CD4-positive, CD25-positive, alpha-beta regulatory T cell (primary cell): ENCODE measurements around the gene ISG15. TPM values are rescaled to one million over a fixed set of nuclear protein-coding genes. Genes with fewer than 3 reads are reported as not detected.

Experiments used
- ATAC-seq, 2 donors: fragments of 150-1000 bp; cut with Tn5 transposase; one replicate each; pipeline ENCODE4 v1.10.0; 2021; ENCODE audit warnings: low read depth in 2 of 2, moderate number of reproducible peaks in 2 of 2, moderate library complexity in 1 of 2
- DNase-seq, 3 donors: peaks; one replicate each; pipeline versions ENCODE4 v3.0.0 to v3.0.0-alpha.2; 2012 to 2022; ENCODE audit warnings: mixed read lengths in 1 of 3
- H3K27ac ChIP-seq: one replicate; pipeline ENCODE4 v1.7.0; 2013; ENCODE audit warnings: mild to moderate bottlenecking, low read length; ENCODE audit not compliant: insufficient read depth, poor library complexity, severe bottlenecking
- H3K27me3 ChIP-seq: one replicate; pipeline ENCODE4 v1.7.0; 2013; ENCODE audit warnings: low read length; ENCODE audit not compliant: control insufficient read depth, insufficient read depth
- H3K36me3 ChIP-seq: one replicate; pipeline ENCODE4 v1.7.0; 2013; ENCODE audit warnings: mild to moderate bottlenecking, low read length, moderate library complexity; ENCODE audit not compliant: control insufficient read depth, insufficient read depth
- H3K4me1 ChIP-seq: 2 replicates; pipeline ENCODE4 v1.7.0; 2013; ENCODE audit warnings: mild to moderate bottlenecking, low read length; ENCODE audit not compliant: insufficient read depth, control insufficient read depth, poor library complexity, severe bottlenecking
- H3K4me3 ChIP-seq: one replicate; pipeline ENCODE4 v1.7.0; 2013; ENCODE audit warnings: low read depth, mild to moderate bottlenecking, low read length, moderate library complexity
- H3K9me3 ChIP-seq, 2 experiments: 1 replicate in 1 of 2; 2 replicates in 1 of 2; pipeline ENCODE4 v1.7.0; 2013; ENCODE audit warnings: low read length in 2 of 2, mild to moderate bottlenecking in 1 of 2, moderate library complexity in 1 of 2; ENCODE audit not compliant: control insufficient read depth in 2 of 2
- H3K27ac Mint-ChIP-seq, 3 donors: one replicate each; pipeline ENCODE4 v1.8.0; 2020 to 2022; ENCODE audit warnings: mild to moderate bottlenecking in 3 of 3, mixed read lengths in 3 of 3, moderate library complexity in 2 of 3
- H3K27me3 Mint-ChIP-seq: one replicate; pipeline ENCODE4 v1.8.0; 2022; ENCODE audit warnings: mild to moderate bottlenecking, mixed read lengths
- H3K36me3 Mint-ChIP-seq: one replicate; pipeline ENCODE4 v1.8.0; 2020; ENCODE audit warnings: mixed read lengths
- H3K4me1 Mint-ChIP-seq, 4 donors: one replicate each; pipeline ENCODE4 v1.8.0; 2020 to 2022; ENCODE audit warnings: mixed read lengths in 4 of 4, mild to moderate bottlenecking in 1 of 4
- H3K4me3 Mint-ChIP-seq, 4 donors: one replicate each; pipeline ENCODE4 v1.8.0; 2020 to 2022; ENCODE audit warnings: mild to moderate bottlenecking in 4 of 4, mixed read lengths in 4 of 4, moderate library complexity in 3 of 4
- H3K9me3 Mint-ChIP-seq, 7 donors: one replicate each; pipeline ENCODE4 v1.8.0; 2020 to 2022; ENCODE audit warnings: mixed read lengths in 7 of 7, mild to moderate bottlenecking in 3 of 7, moderate library complexity in 2 of 7
- polyA plus RNA-seq, 4 donors: library from polyadenylated mRNA; unstranded; fragments of 300-500 nt; fragmentation: Illumina TruSeq; gene quantifications; one replicate each; pipeline ENCODE4 v1.2.3, GENCODE V29; 2021
- total RNA-seq: library from RNA; stranded (reverse); gene quantifications from one replicate; pipeline ENCODE4 v1.2.3, GENCODE V29; 2022

Gene ISG15
- total and polyA plus RNA-seq, 5 donors from 2014 or later = 76.7 to 489 (median 252) TPM

DNA sequence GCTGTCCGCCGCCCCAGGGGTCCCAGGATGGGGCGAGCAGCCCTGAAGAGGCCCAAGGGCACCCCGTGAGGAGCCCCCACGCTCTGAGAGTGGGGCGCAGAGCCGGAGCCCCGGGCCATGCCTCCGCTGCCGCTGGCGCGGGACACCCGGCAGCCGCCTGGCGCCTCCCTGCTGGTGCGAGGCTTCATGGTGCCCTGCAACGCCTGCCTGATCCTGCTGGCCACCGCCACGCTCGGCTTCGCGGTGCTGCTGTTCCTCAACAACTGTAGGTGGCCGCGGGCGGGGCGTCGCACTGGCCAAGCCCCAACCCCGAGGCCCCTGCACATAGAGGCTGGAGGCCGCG, 21.1 kb downstream of the ISG15 start:
- peak overlapping the region in 3 of 4 donors; percentile 26 to 85 (median 75) for H3K4me3 Mint-ChIP-seq
- ATAC-seq (no peak), DNase-seq (no peak)
- no peak overlapping the region for H3K27ac ChIP-seq
- H3K4me1 ChIP-seq = peaks cover 28% of the 10 kb centered on the region
- no peaks in the 10 kb centered on the region for H3K36me3 Mint-ChIP-seq
- H3K27me3 ChIP-seq = no peaks in the 10 kb centered on the region
- no peaks in the 10 kb centered on the region for H3K9me3 Mint-ChIP-seq
- peaks cover 0 to 19% (median 8%) of the 10 kb centered on the region in 4 donors for H3K4me1 Mint-ChIP-seq
- no peak overlapping the region for H3K27ac Mint-ChIP-seq
- H3K27me3 Mint-ChIP-seq = peaks cover 35% of the 10 kb centered on the region
- no peaks in the 10 kb centered on the region for H3K36me3 ChIP-seq
- H3K4me3 ChIP-seq = no peak overlapping the region
- no peaks in the 10 kb centered on the region for H3K9me3 ChIP-seq

DNA sequence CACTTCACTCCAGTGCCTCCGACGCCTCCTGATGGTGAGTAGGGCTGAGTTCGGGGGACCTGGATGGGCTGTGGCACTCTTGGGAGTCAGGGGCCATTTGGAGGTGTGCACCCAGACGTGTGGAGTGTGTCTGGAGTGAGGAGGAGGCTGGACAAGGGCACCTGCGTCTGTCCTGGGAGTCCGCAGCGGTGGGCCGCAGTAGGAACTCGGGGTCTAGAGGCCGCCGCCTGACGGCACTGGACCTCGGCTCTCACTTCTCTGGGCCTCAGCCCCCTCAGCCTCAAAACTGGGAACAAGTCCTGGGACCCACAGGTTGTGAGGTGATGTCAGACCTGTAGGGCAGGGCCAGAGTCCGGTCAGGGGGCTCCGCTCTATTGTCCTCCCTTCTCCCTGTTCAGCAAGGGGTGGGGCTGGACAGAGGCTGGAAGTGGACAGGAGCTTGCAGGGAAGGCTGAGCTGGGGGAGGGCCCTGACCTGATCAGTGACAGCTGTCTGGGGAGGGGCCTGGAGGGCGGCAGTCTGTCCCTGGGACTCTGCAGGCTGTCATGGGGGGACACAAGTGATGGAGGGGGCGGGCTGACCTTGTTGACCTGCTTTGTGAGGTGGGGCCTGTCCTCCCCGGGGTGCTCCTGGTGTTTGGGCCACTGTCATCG, 22.1 kb downstream of the ISG15 start:
- Histone ChIP-seq H3K36me3 (no peaks in the 10 kb centered on the region), H3K9me3 (no peaks in the 10 kb centered on the region), H3K27ac (no peak overlapping the region), H3K4me3 (no peak overlapping the region), H3K27me3 (no peaks in the 10 kb centered on the region), H3K4me1 (peaks cover 38% of the 10 kb centered on the region)
- Mint-ChIP-seq H3K4me1 (peaks cover 0 to 26% (median 11%) of the 10 kb centered on the region in 4 donors), H3K4me3 (peak overlapping the region in 1 of 4 donors; percentile 9), H3K36me3 (no peaks in the 10 kb centered on the region), H3K27ac (peak overlapping the region in 1 of 3 donors; percentile 71), H3K27me3 (peaks cover 35% of the 10 kb centered on the region), H3K9me3 (peaks cover 0 to 2% (median 0%) of the 10 kb centered on the region in 7 donors)
- no peak for DNase-seq
- no peak for ATAC-seq

DNA sequence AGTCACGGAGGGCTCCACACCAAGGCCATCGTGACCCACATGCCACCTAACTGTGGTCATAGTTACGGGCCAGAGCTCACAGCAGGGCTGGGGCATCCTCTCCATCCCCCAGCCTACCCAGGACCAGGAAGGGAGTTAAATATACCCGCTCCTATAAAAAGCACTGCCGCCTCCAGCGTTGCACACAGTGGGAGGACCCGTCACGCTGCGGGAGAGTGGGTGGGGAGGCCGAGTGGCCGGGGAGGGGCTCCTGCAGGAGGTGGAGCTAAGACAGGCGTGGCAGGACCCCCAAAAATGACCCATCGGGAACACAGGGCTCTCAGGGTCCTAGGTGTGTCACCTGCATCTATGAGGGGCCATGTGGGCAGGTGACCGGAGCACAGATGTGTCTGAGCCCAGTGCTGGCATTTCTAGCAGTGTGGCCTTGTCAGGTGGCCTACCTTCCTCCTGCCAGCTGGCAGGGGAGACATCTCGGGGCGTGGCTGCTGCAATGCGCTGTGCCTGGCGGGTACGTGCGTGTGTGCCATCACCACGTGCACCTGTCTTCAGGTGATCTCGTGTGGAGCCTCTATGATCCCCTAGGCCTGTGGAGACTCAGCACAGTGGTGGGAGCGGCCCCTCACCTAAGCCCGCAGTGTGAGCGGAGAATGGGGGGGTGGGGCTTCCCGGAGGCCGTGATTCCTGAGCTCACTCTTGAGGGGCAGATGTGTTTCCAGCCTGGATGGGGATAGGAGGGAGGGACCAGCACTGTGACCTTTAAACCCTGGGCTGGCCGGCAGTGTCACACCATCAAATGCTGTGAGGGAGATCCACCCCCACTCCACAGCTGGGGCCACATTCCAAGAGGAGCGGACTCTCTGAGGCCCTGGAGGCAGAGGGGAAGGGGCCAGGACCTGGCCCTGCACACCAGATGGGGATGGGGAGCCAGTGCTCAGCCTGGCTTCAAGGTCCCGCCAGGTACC, 24.4 kb downstream of the ISG15 start:
- H3K36me3 ChIP-seq = no peaks in the 10 kb centered on the region
- peaks cover 0 to 20% (median 8%) of the 10 kb centered on the region in 4 donors for H3K4me1 Mint-ChIP-seq
- H3K27ac Mint-ChIP-seq = peak overlapping the region in 1 of 3 donors; percentile 5
- H3K4me3 ChIP-seq = no peak overlapping the region
- no peaks in the 10 kb centered on the region for H3K9me3 ChIP-seq
- no peaks in the 10 kb centered on the region for H3K27me3 ChIP-seq
- no peak overlapping the region for H3K27ac ChIP-seq
- no peak for ATAC-seq
- H3K4me3 Mint-ChIP-seq = no peak overlapping the region
- DNase-seq = no peak
- H3K9me3 Mint-ChIP-seq = peaks cover 0 to 2% (median 0%) of the 10 kb centered on the region in 7 donors
- peaks cover 27% of the 10 kb centered on the region for H3K27me3 Mint-ChIP-seq
- H3K36me3 Mint-ChIP-seq = no peaks in the 10 kb centered on the region
- peaks cover 35% of the 10 kb centered on the region for H3K4me1 ChIP-seq

DNA sequence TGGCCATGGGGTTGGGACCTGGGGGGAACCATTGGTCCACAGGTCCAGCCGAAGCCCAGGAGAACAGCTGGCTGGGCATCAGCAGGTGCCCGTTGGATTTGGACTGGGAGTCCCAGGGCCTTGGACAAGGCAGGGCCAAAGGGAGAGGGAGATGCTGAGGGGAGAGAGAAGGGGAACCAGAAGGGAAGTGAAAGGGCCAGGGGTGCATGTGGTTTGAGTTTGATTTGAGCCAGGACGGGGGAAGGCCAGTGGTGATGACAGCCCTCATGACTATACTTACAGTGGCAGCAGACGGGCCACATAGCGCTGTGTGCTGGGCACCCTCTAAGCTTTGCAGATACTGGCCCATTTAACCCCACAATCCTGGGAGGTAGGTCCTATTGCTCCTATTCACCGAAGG, 25.4 kb downstream of the ISG15 start:
- ATAC-seq = no peak
- Mint-ChIP-seq H3K36me3 (no peaks in the 10 kb centered on the region), H3K27me3 (peaks cover 26% of the 10 kb centered on the region), H3K4me3 (peak overlapping the region in 1 of 4 donors; percentile 39), H3K27ac (peak overlapping the region in 1 of 3 donors; percentile 62), H3K4me1 (peaks cover 0 to 23% (median 8%) of the 10 kb centered on the region in 4 donors), H3K9me3 (peaks cover 0 to 2% (median 0%) of the 10 kb centered on the region in 7 donors)
- no peak overlapping the region for H3K4me3 ChIP-seq
- H3K9me3 ChIP-seq = no peaks in the 10 kb centered on the region
- H3K27me3 ChIP-seq = no peaks in the 10 kb centered on the region
- no peaks in the 10 kb centered on the region for H3K36me3 ChIP-seq
- no peak for DNase-seq
- no peak overlapping the region for H3K27ac ChIP-seq
- peaks cover 26% of the 10 kb centered on the region for H3K4me1 ChIP-seq

DNA sequence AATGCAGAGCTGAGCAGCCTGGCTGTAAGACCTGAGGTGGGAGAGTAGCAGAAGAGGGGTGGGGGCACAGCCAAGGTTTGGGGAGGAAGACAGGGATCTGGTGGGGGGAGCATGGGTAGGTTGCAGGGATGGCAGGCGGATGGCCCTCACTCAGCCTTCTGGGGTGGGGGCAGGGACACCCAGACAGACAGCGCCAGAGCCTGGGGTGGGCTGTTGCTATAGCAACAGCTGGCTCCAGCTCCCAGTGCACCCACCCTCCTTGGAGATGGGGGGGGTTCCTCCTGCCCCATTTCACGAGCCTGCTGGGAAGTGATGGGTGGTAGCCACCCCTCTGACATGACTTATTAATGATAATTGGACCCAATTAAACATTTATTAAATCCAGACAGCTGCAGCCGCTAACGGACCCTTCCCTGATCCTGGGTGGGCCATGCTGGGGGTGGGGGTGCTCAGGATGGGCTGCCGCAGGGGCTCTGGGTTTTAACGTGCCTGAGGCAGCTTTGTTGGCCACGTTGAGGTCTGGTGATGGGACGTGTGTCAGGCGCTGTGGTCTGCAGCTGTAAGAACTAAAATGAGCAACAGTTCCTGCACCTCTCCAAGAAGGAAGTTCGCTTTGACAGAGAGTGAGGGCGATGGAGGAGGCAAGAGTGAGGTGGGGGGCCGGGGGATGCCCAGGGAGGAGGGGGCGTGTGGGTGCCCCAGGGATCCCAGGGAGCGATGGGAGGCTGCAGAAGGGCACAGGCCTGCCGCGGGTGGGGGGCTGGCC, 26.0 kb downstream of the ISG15 start:
- H3K27me3 Mint-ChIP-seq = peaks cover 26% of the 10 kb centered on the region
- H3K36me3 Mint-ChIP-seq = no peaks in the 10 kb centered on the region
- Histone ChIP-seq H3K27me3 (no peaks in the 10 kb centered on the region), H3K4me1 (peaks cover 19% of the 10 kb centered on the region), H3K9me3 (no peaks in the 10 kb centered on the region), H3K4me3 (no peak overlapping the region), H3K36me3 (no peaks in the 10 kb centered on the region), H3K27ac (no peak overlapping the region)
- H3K4me1 Mint-ChIP-seq = peaks cover 0 to 23% (median 8%) of the 10 kb centered on the region in 4 donors
- H3K4me3 Mint-ChIP-seq = peak overlapping the region; percentile 53 to 81 (median 68)
- DNase-seq (no peak), ATAC-seq (no peak)
- peaks cover 0 to 2% (median 0%) of the 10 kb centered on the region in 7 donors for H3K9me3 Mint-ChIP-seq
- no peak overlapping the region for H3K27ac Mint-ChIP-seq

DNA sequence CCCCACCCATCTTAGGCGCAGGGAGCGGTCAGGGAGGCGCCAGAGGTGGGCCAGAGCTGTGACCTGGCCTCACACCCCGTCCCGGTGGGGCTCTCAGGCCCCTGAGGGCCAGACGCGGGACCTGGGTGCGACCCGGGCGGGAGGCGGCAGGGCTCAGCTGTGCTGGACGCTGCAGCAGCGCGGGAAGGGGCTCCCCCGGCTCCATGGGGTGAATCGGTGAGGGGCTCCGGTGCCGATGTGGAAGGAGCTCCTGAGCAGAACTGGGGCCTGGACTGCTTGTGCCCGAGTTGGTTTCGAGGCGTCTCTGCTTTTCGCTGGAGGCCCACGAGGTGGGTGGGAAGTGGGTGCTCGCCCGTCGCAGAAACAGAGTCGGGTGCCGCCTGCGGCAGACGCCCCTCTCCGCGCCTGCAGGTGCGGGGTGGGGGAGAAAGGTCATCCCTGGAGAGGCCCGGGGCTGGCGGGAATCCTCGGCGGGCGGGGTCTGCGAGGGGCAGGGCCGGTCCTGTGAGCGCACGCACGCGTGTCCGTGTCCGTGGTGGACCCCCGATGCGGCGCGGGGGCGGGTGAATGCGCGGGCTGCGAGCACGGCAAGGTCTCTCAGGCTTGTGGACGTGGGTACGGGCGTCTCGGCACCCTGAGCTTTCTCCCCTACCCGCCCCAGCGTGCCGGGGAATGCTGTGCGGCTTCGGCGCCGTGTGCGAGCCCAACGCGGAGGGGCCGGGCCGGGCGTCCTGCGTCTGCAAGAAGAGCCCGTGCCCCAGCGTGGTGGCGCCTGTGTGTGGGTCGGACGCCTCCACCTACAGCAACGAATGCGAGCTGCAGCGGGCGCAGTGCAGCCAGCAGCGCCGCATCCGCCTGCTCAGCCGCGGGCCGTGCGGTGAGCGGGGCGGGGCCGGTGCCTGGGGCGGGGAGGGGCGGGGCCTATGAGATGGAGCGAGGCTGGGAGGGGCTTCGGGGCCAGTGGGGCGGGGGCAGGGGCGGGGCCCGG, 27.0 kb downstream of the ISG15 start:
- Histone ChIP-seq H3K36me3 (no peaks in the 10 kb centered on the region), H3K27ac (no peak overlapping the region), H3K4me3 (no peak overlapping the region), H3K9me3 (no peaks in the 10 kb centered on the region), H3K27me3 (no peaks in the 10 kb centered on the region), H3K4me1 (peaks cover 18% of the 10 kb centered on the region)
- Mint-ChIP-seq H3K4me3 (peak overlapping the region in 3 of 4 donors; percentile 53 to 81 (median 58)), H3K4me1 (peaks cover 0 to 21% (median 8%) of the 10 kb centered on the region in 4 donors), H3K36me3 (no peaks in the 10 kb centered on the region), H3K27me3 (peaks cover 24% of the 10 kb centered on the region), H3K9me3 (peaks cover 0 to 2% (median 0%) of the 10 kb centered on the region in 7 donors), H3K27ac (no peak overlapping the region)
- DNase-seq (peak; percentile 74 to 91 (median 80)), ATAC-seq (peak; percentile 89 to 93)
